ENCODE data around the gene PLCB2. TPM values are rescaled to one million over a fixed set of nuclear protein-coding genes. Genes with fewer than 3 reads are reported as not detected.

Gene PLCB2
- total and polyA plus RNA-seq, 9 of the 15 experiments (the other 6 are each of a cell fraction or from before 2014, with no cell fraction given) = 0.37 to 12.3 (median 8.0) TPM

- Histone ChIP-seq H3K4me3 (no peak overlapping the region), H3K27me3 (ENCODE audit: control insufficient read depth in 2 of 2, insufficient read depth in 2 of 2, low read length in 2 of 2) (peaks cover 0 to 19% of the 10 kb centered on the region in 2 experiments; a peak in 2 of 5 replicates), H3K36me3 (ENCODE audit: control insufficient read depth, insufficient read depth, low read length) (no peaks in the 10 kb centered on the region), H2AFZ (ENCODE audit: low read depth, low read length) (no peak overlapping the region), H3K9me3 (replicated peaks; ENCODE audit: control insufficient read depth, insufficient read depth, low read depth, low read length) (no peaks in the 10 kb centered on the region), H3K27ac (ENCODE audit: extremely low read depth, low read depth, low read length) (no peak overlapping the region), H3K79me2 (ENCODE audit: control insufficient read depth, insufficient read depth, low read length) (no peaks in the 10 kb centered on the region), H3K4me2 (ENCODE audit: insufficient read depth, low read length) (no peak overlapping the region), H3K4me1 (replicated peaks in 1 of 2; ENCODE audit: control insufficient read depth in 2 of 2, insufficient read depth in 2 of 2, low read length in 2 of 2) (peaks cover 11 to 46% of the 10 kb centered on the region in 2 experiments), H4K20me1 (replicated peaks; ENCODE audit: control insufficient read depth, insufficient read depth, low read length) (0 out of 2 replicates have a peak, but pooled peaks cover 3% of the 10 kb centered on the region), H3K9me1 (ENCODE audit: control insufficient read depth, insufficient read depth, low read length) (peaks cover 4% of the 10 kb centered on the region), H3K9ac (ENCODE audit: insufficient read depth in 1 of 2, low read depth in 2 of 2, low read length in 2 of 2) (no peak overlapping the region)
- DNase-seq (ENCODE audit: extremely low read depth in 1 of 4, low spot score in 3 of 4) = no peak
- intact Hi-C loops (cut with micrococcal nuclease) = loop anchor here (5.0 kb wide), 2 partner anchors 37 to 482 kb away; no protein-coding TSS in a partner anchor
- FAIRE-seq = no peak
- POLR2A ChIA-PET = interaction anchor here (0.6 to 0.7 kb wide), 2 partner anchors 95 to 221 kb away, joined by 3 read pairs; no protein-coding TSS in a partner anchor
- ATAC-seq = no peak; the same call in 1 of the 3 replicates
- WGBS (ENCODE audit: insufficient coverage, low coverage, missing lambda C conversion rate) = 13% methylated on average over 4 of the region's 4 CpGs
- TF ChIP-seq KAT7 (CRISPR knock-in tag; IDR thresholded peaks at IDR 0.05; ENCODE audit: borderline replicate concordance) (no peak), SMAD2 (IDR thresholded peaks at IDR 0.05; ENCODE audit: low read depth, low read length) (no peak), SRSF3 (IDR thresholded peaks at IDR 0.05; ENCODE audit: insufficient read depth, low read length) (no peak)
- no TSS peak for BruUV-seq (replicated peaks)
- CTCF ChIA-PET (ENCODE audit: low intra/inter-chr PET ratio) = interaction anchor here (0.6 to 1.7 kb wide), 2 partner anchors 52 to 620 kb away, joined by 3 to 5 read pairs; no protein-coding TSS in a partner anchor
- in situ Hi-C loops (cut with MboI) = loop anchor here (5.0 kb wide), 2 partner anchors 52 to 222 kb away; no protein-coding TSS in a partner anchor
These were observed 38.1 kb downstream of the PLCB2 start for GRCh38 chr15:40269604-40270003.

GRCh38 chr15:40267670-40268069, 40.1 kb downstream of the PLCB2 start:
- no peaks in the 10 kb centered on the region for H3K36me3 ChIP-seq (ENCODE audit: control insufficient read depth, insufficient read depth, low read length)
- in situ Hi-C loops (cut with MboI) (no loop called here), intact Hi-C loops (cut with micrococcal nuclease) (no loop called here)
- peaks cover 11 to 39% of the 10 kb centered on the region in 2 experiments for H3K4me1 ChIP-seq (replicated peaks in 1 of 2; ENCODE audit: control insufficient read depth in 2 of 2, insufficient read depth in 2 of 2, low read length in 2 of 2)
- H3K79me2 ChIP-seq (ENCODE audit: control insufficient read depth, insufficient read depth, low read length) = no peaks in the 10 kb centered on the region
- no TSS peak for BruUV-seq (replicated peaks)
- H3K27ac ChIP-seq (ENCODE audit: extremely low read depth, low read depth, low read length) = no peak overlapping the region
- H3K27me3 ChIP-seq (ENCODE audit: control insufficient read depth in 2 of 2, insufficient read depth in 2 of 2, low read length in 2 of 2) = peaks cover 0 to 18% of the 10 kb centered on the region in 2 experiments; a peak in 2 of 5 replicates
- FAIRE-seq = peak; percentile 6
- DNase-seq (ENCODE audit: extremely low read depth in 1 of 4, low spot score in 3 of 4) = no peak
- no peak overlapping the region for H3K4me3 ChIP-seq
- POLR2A ChIA-PET = interaction anchor here (0.5 to 0.7 kb wide), 4 partner anchors 10 to 356 kb away, joined by 3 to 4 read pairs (median 3); no protein-coding TSS in a partner anchor
- H3K9me1 ChIP-seq (ENCODE audit: control insufficient read depth, insufficient read depth, low read length) = peaks cover 4% of the 10 kb centered on the region
- H4K20me1 ChIP-seq (replicated peaks; ENCODE audit: control insufficient read depth, insufficient read depth, low read length) = no peaks in the 10 kb centered on the region
- CTCF ChIA-PET (ENCODE audit: low intra/inter-chr PET ratio) = interaction anchor here (1.0 kb wide), 1 partner anchor 50 kb away, joined by 3 read pairs; no protein-coding TSS in a partner anchor
- no peak overlapping the region for H3K4me2 ChIP-seq (ENCODE audit: insufficient read depth, low read length)
- no peak overlapping the region for H2AFZ ChIP-seq (ENCODE audit: low read depth, low read length)
- 20% methylated on average over 4 of the region's 4 CpGs for WGBS (ENCODE audit: insufficient coverage, low coverage, missing lambda C conversion rate)
- no peak for ATAC-seq
- TF ChIP-seq ZNF408 (CRISPR knock-in tag; IDR thresholded peaks at IDR 0.05; ENCODE audit: low read depth) = no peak
- no peak for TF ChIP-seq SMAD4 (CRISPR knock-in tag; conservative IDR thresholded peaks at IDR 0.05)
- TF ChIP-seq STAT5B (CRISPR knock-in tag; IDR thresholded peaks at IDR 0.05) = no peak
- no peak for TF ChIP-seq BCOR (IDR thresholded peaks at IDR 0.05)
- no peak for TF ChIP-seq ZBTB34 (CRISPR knock-in tag; IDR thresholded peaks at IDR 0.05)
- no peak for TF ChIP-seq ZNF592 (IDR thresholded peaks at IDR 0.05)
- no peak for TF ChIP-seq ZNF445 (CRISPR knock-in tag; IDR thresholded peaks at IDR 0.05; ENCODE audit: low read depth)
- H3K9me3 ChIP-seq (replicated peaks; ENCODE audit: control insufficient read depth, insufficient read depth, low read depth, low read length) = no peaks in the 10 kb centered on the region
- H3K9ac ChIP-seq (ENCODE audit: insufficient read depth in 1 of 2, low read depth in 2 of 2, low read length in 2 of 2) = peak overlapping the region in 1 of 2 experiments; percentile 7; a peak in 1 of 4 replicates
